ENCODE data around the gene TMCC1. TPM values are rescaled to one million over a fixed set of nuclear protein-coding genes. Genes with fewer than 3 reads are reported as not detected.
"Not testable (repeated sequence)": the region's sequence is repeated elsewhere in the genome, so short reads cannot be mapped to it uniquely, and the experiment has no call there.

The TMCC1 gene
- total RNA-seq, 2 donors from 2014 or later: 34.4 to 35.7 TPM

- DNase-seq; intact Hi-C loops (cut with DNase I, micrococcal nuclease); ATAC-seq: not testable (repeated sequence)
These were observed 142.4 kb downstream of the TMCC1 start for GRCh38 chr3:129751105-129751504.

- DNase-seq: no peak
- intact Hi-C loops (cut with DNase I, micrococcal nuclease): no loop called here
These were observed 143.8 kb downstream of the TMCC1 start for GRCh38 chr3:129749692-129750091.

DNA sequence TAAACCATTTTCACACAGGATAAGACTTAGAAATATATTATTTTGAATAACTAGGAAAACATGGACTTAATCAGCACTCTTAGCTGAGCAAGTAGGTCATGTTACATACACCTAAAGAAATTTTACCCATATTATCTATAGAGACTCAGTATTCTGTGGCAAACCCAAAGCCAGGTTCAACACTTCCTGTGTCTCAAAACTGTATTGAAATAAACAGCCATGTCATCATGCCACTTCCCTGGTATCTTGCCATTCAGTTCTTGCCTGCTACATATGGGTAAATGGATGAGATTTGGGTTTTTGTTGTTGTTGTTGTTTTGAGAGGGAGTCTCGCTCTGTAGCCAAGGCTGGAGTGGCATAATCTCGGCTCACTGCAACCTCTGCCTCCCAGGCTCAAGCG is 145.5 kb downstream of the TMCC1 start:
- intact Hi-C loops (cut with DNase I, micrococcal nuclease): no loop called here
- DNase-seq (no peak), ATAC-seq (no peak)

More at GRCh38 chr3:129749692-129750091, 143.8 kb downstream of the TMCC1 start:
- no peak for ATAC-seq

DNA sequence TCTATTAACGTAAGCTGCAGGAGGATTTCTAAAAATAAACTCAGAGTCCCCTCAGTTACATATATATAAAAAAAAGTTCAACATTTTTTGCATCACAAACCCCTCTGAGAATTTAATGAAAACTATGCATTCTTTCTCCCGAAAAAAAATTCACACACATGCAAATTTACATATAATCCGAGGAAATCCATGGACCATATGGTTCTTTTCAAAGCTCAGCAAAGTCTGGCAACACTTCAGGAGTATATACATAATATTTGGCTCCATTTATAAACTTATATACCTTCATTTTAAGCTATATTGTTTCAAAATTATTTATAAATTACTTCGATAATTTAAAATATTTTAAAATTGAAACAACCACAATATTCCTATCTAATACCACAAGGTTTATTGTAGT is 146.4 kb downstream of the TMCC1 start:
- DNase-seq: no peak
- intact Hi-C loops (cut with DNase I, micrococcal nuclease): no loop called here
- no peak for ATAC-seq

GRCh38 chr3:129746629-129747028 is 146.9 kb downstream of the TMCC1 start:
- ATAC-seq: no peak
- DNase-seq: no peak
- intact Hi-C loops (cut with DNase I, micrococcal nuclease): no loop called here

DNA sequence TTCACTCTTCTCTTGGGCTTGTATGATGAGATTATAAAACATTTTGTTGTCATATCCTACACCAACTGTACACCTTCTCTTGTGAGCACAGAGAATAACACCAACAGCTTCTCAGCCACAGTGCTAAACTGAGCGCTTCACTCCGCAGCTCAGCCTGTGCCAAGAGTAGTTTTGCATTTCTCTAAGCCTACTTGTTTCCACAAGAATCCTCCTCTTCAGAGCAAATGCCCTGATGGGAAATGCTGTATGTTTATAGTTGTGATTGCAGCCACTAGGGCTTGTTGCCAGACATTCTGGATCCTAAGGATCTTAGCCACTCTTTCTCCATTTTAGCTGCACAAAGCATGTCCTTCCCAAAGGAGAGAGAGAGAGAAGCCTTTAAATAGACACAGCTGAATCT is 148.3 kb downstream of the TMCC1 start:
- intact Hi-C loops (cut with DNase I, micrococcal nuclease): no loop called here
- ATAC-seq (no peak), DNase-seq (no peak)

DNA sequence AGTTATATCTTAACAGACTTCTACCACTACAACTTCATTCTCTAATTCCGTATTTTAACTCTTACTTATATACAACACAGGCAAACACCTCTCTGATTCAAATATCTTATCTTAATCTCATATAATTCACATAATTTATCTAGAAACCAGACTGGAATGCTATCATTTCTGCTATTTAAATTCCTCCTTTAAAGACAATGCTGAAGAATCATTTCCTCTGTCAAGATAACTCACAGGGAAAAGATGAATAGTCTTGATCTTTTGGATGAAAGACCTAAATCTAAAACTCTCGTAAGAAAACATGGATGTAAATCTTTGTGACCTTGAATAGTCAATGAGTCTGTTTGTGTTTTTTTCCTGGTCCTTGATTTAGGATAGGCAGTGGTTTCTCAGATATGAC is 151.7 kb downstream of the TMCC1 start:
- DNase-seq (no peak), ATAC-seq (no peak)
- intact Hi-C loops (cut with DNase I, micrococcal nuclease): no loop called here

- no peak for DNase-seq
- intact Hi-C loops (cut with DNase I, micrococcal nuclease): no loop called here
- ATAC-seq: no peak
These were observed 153.4 kb downstream of the TMCC1 start for GRCh38 chr3:129740090-129740489.

- ATAC-seq (no peak), DNase-seq (no peak)
- intact Hi-C loops (cut with DNase I, micrococcal nuclease): no loop called here
These were observed 153.9 kb downstream of the TMCC1 start for GRCh38 chr3:129739634-129740033.

DNA sequence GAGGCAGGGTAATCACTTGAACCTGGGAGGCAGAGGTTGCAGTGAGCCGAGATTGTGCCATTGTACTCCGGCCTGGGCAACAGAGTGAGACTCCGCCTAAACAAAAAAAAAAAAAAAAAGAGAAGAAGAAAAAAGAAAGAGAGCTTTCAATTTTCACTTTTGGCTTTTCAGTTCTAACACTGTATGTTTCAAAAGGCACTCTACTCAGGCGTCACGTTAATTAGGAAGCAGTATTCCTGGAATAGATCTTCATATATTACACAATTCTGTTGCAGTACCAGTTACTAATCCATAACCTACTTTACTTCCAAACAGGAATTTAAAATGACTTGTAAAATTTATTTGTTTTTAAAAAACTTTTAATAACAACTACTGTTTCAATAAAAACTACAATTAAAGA is 155.3 kb downstream of the TMCC1 start:
- DNase-seq (no peak), ATAC-seq (no peak)
- intact Hi-C loops (cut with DNase I, micrococcal nuclease): no loop called here

- intact Hi-C loops (cut with DNase I, micrococcal nuclease): no loop called here
- DNase-seq: no peak
- no peak for ATAC-seq
These were observed 157.4 kb downstream of the TMCC1 start for GRCh38 chr3:129736070-129736469.

DNA sequence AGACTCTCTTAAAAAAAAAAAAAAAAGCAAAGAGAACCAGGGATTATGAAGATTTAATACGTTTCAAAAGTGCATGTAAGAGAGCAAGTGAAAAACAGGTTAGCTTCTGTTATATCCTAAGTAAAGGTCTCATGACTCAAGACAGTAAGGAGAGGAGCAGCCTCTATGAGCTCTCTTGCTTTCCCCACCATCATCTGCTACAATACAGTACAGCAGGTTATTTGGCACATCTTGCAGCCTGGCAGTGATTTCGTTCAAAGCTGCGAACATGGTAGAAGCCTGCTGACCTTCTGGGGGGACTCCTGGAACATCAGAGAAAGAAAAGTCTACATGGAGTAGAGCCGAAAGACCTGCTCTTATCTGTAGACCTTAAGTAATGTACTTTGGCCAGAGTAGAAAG is 157.9 kb downstream of the TMCC1 start:
- intact Hi-C loops (cut with DNase I, micrococcal nuclease): no loop called here
- no peak for DNase-seq
- ATAC-seq: no peak

- DNase-seq: no peak
- no peak for ATAC-seq
- intact Hi-C loops (cut with DNase I, micrococcal nuclease): no loop called here
These were observed 159.1 kb downstream of the TMCC1 start for GRCh38 chr3:129734449-129734848.

- DNase-seq (no peak), ATAC-seq (no peak)
- intact Hi-C loops (cut with DNase I, micrococcal nuclease): no loop called here
These were observed 161.2 kb downstream of the TMCC1 start for GRCh38 chr3:129732200-129732876.

GRCh38 chr3:129727707-129728106 is 165.8 kb downstream of the TMCC1 start:
- intact Hi-C loops (cut with DNase I, micrococcal nuclease): no loop called here
- DNase-seq (peak in 1 of 2 donors; percentile 11), ATAC-seq (no peak)

- ATAC-seq: no peak
- peak in 1 of 2 donors; percentile 57 for DNase-seq
- intact Hi-C loops (cut with DNase I, micrococcal nuclease): no loop called here
These were observed 169.8 kb downstream of the TMCC1 start for GRCh38 chr3:129723558-129724324.

DNA sequence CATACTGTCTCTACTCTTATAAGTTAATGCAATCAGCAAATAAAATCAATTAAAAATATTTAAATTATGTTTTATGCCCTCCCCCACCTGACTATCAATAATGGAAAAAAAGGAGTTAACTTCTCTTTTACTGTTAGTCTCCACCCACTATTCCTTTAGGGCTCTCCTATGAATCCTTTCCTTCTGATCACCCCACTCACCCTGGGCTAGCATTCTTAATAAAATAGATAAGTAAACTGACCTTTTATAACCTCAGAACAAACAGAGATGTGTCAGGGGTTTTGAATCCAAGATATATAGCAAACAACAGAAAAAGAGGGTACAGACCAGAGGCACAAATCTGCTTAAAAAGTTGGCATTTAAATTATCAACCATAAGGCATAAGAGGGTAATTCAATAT is 171.0 kb downstream of the TMCC1 start:
- intact Hi-C loops (cut with DNase I, micrococcal nuclease): no loop called here
- no peak for ATAC-seq
- DNase-seq: no peak

DNA sequence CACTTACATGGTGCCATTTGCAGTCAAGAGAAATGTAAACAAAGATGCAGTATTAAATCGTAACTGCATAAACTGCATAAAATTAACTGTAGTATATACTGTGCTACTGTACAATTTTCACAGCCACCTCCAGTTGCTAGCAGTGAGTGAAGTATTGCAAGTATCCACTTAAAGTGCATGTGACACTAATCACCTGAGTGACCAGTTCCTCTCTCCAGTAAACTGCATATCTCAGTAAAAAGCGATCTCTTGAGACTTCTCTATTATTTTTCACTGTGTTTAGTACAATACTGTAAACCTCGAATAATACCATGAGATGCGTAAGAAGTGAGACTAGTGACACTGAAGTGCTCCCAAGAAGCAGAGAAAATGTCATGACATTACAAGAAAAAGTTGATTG is 175.3 kb downstream of the TMCC1 start:
- intact Hi-C loops (cut with DNase I, micrococcal nuclease): no loop called here
- ATAC-seq (no peak), DNase-seq (no peak)

DNA sequence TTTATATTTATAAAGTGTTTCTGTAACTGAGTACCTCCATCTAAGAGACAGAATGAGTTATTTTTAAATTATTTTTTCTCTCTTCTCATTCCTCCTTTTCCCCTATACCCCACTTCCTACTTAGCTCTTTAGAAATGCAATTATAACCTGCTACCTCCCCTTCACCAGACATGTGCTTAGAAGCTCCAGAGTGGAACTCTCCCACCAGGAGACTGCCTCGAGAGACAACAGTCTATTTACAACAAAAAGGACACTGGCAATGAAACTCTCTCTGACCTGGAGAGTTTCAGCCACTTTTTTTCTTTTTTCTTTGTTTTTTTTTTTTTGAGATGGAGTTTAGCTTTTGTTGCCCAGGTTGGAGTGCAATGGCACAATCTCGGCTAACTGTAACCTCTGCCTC is 177.7 kb downstream of the TMCC1 start:
- DNase-seq (no peak), ATAC-seq (no peak)
- intact Hi-C loops (cut with DNase I, micrococcal nuclease): no loop called here

- ATAC-seq (no peak), DNase-seq (no peak)
- intact Hi-C loops (cut with DNase I, micrococcal nuclease): no loop called here
These were observed 185.1 kb downstream of the TMCC1 start for GRCh38 chr3:129708328-129708861.

Data from left colon (tissue), 2 donors.